ENCODE measurements around the gene KRT13.
"Not testable (repeated sequence)": the region's sequence is repeated elsewhere in the genome, so short reads cannot be mapped to it uniquely, and the experiment has no call there.

The KRT13 gene

GRCh38 chr17:41505007-41505808 lies at the start of gene KRT13:
Gene KRT13, minus strand, starts transcription at chr17:41505612. Its CDS starts 62 bp downstream, at chr17:41505550.
- no peak for DNase-seq

DNA sequence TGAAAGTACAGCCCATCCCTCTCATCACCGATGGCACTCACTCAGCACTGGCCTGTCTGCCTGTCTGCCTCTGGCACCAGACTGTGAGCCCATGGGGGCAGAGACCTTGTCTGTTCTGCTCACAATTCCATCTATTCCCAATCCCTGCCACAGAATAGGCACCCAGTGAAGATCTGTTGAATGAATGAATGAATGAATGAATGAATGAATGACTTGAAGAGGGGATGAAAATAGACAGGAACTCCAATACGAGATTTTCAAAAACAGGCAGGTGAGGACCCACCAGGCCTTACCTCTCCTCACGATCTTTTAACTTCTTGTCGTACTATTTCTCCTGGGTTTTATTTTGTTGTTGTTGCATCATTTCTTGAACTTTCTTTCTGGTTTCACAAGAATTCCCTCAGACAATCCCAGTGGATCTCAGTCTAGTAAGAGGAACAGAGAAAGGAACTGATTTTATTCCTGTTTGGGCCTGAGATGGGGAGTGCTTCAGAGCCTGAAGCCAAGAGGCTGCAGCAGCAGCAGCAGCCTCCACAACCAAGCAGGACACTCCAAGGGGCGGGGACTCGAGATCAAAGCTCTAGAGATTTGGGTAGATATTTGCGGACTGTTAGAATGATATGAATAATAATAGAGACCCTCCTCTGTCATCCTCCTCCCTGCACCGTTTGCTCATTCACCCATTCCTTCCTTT lies 48.7 kb upstream of the KRT13 start:
- DNase-seq = no peak

DNA sequence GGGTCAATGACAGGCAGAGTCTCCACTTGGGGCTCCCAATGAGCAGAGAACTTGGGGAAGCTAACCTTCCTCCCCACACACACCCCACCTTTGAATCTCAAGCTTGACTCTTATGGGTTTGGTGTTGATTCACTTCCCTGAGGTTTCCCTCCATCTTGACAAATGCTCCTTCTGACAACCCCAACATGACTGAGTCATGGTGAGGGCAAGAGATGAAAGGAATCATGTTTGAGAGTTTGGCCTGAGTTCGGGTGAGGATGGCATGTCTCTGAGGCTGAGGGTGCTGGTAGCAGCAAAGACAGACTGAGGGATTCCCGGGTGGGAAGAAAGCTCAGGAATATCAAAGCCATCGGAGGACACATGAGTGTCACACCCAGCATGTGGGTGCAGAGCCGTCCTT lies 47.8 kb upstream of the KRT13 start:
- DNase-seq = no peak

DNA sequence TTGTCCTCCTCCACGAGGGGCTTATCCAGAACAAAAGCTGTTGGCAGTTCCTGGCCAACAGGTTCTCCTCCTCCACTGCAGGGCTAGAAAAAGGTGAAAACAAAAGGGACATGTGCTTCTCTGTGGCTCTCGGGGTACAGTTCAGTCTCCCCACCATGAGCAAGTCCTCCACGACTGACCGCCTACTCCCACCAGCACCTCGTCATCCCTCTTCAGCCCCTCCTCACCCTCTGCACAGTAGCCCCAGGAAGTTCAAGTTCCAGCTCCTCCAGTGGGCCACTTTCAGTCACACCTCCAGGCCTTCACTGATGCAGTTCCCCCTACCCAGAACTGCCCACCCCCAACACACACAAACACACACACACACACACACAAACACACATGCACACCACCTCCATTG lies 47.0 kb upstream of the KRT13 start:
- no peak for DNase-seq

- no peak for DNase-seq
Observed at GRCh38 chr17:41551365-41551764, 46.0 kb upstream of the KRT13 start.

DNA sequence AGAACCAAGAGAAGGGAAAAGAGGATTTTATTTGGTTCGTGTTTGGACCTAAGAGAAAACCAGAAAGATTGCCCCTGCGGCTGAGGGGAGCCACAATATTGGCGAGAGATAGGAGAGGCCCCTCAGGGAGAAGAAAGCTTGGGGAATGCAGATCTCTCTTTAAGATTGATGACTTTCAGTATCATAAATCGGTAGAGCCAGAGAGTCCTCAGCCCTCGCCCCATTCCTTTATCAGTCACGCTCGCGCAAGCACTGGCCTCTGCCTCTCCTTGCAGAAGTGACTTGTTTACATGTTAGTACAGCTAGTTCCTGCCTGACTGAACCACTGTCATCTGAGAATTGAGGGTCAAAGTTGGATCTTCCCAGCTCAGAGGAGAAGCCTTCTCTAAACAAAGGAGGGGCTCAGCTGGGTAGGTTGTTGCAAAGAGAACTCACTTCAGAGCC lies 44.2 kb upstream of the KRT13 start:
- DNase-seq = no peak

DNA sequence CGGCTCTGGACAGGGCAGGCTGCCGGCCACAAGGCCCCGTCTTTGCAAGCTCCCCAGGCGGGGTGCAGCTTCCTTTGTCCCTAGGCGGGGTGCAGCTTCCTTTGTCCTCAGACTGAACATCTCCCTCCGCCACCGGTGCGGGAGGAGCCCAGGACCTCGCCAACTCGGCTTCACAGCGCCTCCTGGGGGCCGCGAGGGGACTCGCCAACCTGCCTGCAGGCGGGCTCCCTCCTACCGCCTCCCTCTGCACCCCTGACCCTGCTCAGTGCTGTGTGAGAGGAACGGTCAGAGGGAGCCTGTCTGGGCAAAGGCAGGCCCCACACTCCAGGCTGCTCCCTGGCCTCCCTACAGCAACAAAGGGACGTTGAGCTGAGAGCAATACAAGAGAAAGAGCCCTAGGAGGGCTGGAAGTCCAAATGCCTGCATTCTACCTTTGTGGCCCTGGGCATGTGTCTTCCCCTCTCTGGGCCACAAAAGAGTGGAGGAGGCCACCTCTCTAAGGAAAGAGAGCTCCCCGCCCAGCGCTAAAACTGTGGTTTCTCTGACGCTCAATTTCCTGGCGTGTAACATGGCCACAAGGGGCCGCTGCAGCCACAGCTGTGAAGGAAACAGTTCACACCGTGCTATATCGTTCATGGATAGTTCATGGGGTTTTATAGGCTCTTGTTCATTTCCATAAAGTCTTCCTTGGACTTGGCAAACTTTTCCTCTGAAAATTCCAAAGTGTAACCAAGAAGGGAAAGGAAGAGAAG lies 43.6 kb upstream of the KRT13 start:
- DNase-seq = peak; percentile 46

DNA sequence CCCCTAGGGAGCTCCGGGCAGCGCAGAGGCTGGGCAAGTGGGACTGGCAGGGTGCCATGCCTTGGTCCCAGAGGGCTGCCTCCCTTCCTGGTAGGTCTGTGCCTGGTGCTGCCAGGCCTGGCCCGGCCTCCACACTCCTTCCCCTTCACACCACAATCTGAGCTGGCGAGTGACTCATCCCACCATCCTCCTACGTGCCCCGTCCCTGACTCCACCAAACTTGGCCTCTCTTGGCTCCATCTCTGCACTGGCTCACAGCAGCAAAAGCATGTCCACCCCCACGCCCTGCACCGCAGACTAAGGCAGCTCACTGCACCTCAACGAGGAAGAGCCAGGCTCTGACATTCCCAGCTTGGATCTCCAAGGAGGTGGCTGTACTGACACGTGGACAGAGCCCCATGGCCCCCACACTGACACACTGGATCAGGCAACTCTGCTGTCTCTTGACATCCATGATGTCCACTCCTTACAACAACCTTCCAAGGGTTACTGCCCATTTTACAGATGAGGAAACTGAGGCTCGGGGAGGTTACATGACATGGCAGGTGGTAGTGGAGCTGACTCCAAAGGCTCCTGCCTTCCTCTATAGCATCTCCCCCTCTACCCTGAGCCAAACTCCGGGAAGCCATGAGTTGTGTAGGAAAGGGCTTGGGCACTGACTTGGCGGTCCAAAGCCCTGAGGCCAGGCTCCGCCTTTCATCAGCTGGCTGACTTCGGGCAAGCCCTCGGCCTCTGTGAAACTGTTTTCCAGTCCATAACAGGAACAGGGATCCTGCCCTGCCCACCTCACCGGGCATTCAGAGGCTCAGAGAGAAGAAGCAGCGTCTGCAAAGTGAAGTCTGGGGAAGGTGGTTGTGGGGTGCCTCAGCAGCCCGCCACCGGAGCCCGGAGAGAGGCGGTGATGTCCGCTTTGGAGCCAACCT lies 42.8 kb upstream of the KRT13 start:
- peak; percentile 80 for DNase-seq

DNA sequence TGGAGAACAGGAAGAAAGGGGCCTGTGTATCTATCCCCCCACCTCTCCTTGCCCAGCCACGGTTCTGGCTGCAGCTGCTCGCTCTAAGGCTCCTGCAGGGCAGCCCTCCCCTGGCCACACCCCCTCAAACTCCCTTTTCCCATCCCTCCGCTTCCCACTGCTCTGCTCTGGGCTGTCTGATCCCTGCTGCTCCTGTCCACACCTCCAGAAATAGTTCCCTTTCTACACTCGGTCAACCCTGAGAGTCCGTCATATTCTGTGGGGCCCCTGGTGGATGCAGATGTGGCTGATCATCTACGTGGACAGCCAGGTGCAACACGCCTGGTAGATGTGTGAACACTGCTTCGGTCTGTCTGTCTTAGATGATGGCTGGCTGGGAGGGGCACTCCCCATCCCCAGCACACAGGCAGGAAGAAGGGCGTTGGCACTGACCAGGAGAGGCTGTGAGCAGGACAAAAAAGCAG lies 42.0 kb upstream of the KRT13 start:
- DNase-seq = no peak

- DNase-seq = no peak
Observed at GRCh38 chr17:41546819-41547218, 41.4 kb upstream of the KRT13 start.

DNA sequence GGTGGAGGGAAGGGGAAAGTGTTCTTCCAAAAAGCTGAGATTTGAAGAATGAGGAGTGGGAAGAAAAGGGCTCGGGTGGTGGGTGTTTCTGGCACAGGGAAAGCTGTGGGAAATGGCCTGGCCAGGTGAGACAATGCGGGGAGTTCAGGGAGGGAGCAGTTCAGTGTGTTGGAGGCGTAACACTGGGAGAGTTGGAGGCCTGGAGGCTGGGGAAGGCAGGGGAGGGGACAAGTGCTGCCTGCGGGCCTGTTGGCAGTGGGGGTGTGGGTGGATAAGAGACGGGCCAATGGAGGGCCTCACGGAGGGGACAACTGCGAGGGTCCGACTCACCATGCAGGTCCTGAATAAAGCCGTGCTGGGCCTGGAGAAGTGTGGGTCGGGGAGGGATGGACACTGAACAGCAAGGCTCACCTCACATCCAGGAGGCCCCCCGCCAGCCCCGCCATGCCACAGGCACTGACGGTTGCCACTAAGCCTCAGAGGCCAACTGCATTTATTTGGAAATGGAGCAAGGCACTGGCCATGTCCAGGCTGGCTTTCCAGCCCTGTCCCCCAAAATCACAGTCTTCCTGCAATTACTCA lies 40.5 kb upstream of the KRT13 start:
- no peak for DNase-seq

DNA sequence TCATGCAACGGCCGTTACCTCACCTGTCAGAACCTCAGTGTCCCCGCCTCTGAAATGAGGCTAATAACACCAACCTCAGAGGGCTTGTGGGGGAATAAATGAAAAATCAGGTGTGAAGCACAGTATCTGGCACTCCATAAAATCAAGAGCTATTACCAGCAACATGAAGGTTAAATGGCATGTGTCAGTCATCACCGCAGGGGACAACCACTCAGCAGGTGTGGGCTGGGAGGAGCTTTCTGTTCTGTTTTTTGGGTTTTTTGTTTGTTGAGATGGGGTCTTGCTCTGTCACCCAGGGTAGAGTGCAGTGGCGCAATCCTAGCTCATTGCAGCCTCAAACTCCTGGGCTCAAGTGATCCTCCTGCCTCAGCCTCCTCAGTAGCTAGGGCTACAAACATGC lies 39.5 kb upstream of the KRT13 start:
- DNase-seq = no peak

GRCh38 chr17:41544491-41544892 lies 39.1 kb upstream of the KRT13 start:
- no peak for DNase-seq

GRCh38 chr17:41542786-41543185 lies 37.4 kb upstream of the KRT13 start:
- DNase-seq = not testable (repeated sequence)

- no peak for DNase-seq
Observed at GRCh38 chr17:41542357-41542756, 36.9 kb upstream of the KRT13 start.

GRCh38 chr17:41540921-41541625 lies 35.7 kb upstream of the KRT13 start:
- DNase-seq = no peak

DNA sequence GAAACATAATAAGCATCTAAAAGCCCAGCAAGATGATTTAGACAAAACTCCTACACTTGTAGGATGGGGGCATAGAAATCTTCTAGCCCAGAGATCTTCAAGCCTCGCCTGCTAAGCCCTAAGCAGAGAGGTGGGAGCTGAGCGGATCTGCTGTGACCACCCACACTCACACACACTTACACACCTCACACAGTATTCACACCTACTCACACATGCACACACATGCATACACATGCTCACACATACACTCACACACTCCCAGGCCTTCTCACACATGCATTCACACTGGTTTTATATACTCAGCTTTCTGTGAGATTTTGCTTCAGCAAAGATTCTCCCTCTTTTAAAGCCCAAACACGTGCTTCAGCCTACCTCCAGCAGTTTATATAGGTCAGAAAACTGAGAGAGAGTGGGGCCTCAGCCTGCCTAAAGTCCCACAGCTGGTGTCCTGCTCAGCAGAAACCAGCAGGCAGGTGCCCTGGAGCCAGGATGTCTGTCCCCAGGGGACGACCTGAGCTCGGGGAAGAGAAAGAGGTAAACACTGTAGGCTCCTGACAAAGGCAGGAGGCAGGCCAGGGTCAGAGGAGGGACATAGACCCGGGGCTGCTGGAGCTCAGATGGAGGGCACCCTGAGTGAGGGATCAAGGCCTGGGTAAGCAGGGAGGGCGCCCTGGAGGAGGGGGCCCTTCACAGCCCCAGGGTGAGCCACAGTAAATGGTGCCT lies 34.7 kb upstream of the KRT13 start:
- DNase-seq = no peak

DNA sequence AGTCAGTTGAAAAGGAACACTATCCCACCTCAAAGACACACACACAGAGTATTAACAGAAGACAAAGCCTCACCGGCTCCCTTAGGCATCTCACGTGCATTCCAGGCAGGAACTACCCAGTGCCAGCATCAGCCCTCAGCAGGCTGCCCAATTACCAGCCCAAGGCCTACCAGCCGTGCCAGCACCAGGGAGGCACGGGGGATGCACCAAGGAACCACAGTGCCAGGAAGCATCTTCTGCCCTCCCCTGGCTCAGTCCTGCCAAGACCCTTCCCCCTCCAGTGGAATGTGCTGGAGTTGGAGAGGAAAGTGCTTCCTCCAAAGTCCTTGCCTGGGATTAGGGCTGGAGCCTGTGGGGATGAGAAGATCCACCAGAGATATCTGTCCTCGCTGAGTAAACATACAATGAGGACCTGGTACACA lies 33.7 kb upstream of the KRT13 start:
- no peak for DNase-seq

DNA sequence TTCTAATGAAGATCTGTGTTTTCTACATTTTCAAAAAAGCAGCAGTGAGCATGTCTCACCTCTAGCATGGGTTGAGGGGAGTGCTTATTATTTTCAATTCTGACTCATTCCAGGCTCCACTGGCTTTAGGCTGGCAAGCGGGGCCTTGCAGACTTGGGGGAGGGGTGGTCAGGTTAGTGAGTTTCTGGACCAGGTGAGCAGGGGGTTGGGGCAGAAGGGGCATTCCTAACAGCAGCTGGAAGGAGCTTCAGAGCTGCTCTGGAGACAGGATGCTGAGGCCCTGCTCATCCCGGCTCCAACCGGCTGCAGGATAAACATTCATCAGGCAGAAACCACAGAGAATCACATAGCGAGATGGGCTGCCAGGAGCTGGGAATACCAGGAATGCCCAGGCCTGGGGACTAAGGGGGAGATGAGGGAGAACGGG lies 33.2 kb upstream of the KRT13 start:
- DNase-seq = no peak

DNA sequence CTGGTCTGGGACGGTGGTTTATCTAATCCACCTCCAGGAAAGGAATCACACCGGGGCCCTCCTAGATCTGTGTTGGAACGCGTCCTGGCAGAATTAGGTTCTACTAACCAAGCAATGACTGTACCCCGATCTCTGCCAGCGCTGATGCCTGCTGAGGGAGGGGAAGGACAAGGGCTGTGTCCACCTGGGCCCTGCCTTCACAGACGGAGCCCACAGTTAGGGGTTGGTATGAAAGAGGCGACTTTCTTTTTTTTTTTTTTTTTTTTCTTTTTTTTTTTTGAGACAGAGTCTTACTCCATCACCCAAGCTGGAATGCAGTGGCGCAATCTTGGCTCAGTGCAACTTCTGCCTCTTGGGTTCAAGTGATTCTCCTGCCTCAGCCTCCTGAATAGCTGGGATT lies 32.6 kb upstream of the KRT13 start:
- DNase-seq = no peak

DNA sequence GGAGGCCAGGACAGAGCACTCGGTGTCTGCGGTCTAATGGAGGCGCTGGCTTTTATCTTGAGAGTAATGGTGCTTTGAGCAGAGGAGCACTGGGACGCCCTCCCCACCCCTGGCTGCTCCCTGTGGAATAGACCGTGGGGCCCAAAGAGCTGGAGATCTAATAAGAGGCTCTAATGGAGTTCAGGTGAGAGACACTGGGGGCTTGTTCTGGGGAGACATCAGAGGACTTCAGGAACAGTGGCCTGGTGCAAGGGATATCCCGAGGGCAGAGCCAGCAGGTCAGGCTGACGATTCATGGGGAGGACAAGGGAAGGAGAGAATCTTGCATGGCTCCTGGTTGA lies 32.2 kb upstream of the KRT13 start:
- no peak for DNase-seq

Data from GOT3 (cell line).